PFSK-1 (cell line): Measurements from ENCODE around the gene PLD2.

ENCODE experiments used
- FOXP2 ChIP-seq: optimal IDR thresholded peaks from 2 replicates; pipeline ENCODE3; 2011; ENCODE audit warnings: borderline replicate concordance, control low read depth, inconsistent platforms; ENCODE audit not compliant: insufficient read depth; ENCODE audit errors: extremely low read length, extremely low read depth
- POLR2AphosphoS5 ChIP-seq: IDR thresholded peaks from 2 replicates; pipeline ENCODE4 v1.6.1; 2012; ENCODE audit warnings: low read depth, mild to moderate bottlenecking, control low read depth, low read length, moderate library complexity
- SIN3A ChIP-seq: IDR thresholded peaks from 2 replicates; pipeline ENCODE4 v1.6.1; 2012; ENCODE audit warnings: mild to moderate bottlenecking, low read length, moderate library complexity, borderline replicate concordance; ENCODE audit not compliant: insufficient read depth
- TAF1 ChIP-seq: IDR thresholded peaks from 2 replicates; pipeline ENCODE4 v1.6.1; 2012; ENCODE audit warnings: low read length, control low read depth, borderline replicate concordance; ENCODE audit not compliant: insufficient read depth
- TF ChIP-seq, protein P1 (sequence below), 2 experiments: IDR thresholded peaks; 2 replicates each; pipeline versions ENCODE4 v1.6.1 to v1.8.0; 2011 to 2012; ENCODE audit warnings: low read depth in 2 of 2, low read length in 2 of 2, control low read depth in 1 of 2, inconsistent platforms in 1 of 2, mild to moderate bottlenecking in 1 of 2, moderate library complexity in 1 of 2; ENCODE audit not compliant: insufficient read depth in 1 of 2

DNA sequence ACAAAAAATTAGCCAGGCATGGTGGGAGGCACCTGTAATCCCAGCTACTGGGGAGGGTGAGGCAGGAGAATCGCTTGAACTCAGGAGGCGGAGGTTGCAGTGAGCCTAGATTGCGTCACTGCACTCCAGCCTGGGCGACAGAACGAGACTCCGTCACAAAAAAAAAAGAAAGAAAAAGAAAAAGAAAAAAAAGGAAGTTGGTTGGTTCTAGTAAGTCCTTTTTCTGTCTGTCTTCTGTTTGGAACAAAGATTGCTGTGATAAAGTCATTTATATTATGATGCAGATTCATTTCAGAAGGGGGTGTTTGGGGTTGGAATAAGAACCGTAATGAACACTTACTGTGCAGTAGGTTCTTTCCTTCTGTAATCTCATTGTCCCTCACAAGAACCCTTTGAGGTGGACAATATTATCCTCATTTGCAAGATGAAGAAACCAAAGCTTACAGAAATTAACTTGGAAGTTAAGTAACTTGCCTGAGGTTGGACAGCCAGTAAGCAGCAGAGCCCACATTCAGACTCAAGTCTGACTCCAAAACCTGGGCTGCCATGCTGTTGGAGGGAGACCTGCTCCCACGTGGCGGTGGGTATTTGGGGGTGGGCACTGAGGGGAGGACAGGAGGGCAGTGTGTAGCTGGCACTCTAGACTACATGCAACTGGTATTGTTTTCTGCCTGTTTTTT is 36.5 kb downstream of the PLD2 start:
- TF ChIP-seq POLR2AphosphoS5, result no peak
- no peak for TF ChIP-seq TAF1
- TF ChIP-seq, protein P1, sequence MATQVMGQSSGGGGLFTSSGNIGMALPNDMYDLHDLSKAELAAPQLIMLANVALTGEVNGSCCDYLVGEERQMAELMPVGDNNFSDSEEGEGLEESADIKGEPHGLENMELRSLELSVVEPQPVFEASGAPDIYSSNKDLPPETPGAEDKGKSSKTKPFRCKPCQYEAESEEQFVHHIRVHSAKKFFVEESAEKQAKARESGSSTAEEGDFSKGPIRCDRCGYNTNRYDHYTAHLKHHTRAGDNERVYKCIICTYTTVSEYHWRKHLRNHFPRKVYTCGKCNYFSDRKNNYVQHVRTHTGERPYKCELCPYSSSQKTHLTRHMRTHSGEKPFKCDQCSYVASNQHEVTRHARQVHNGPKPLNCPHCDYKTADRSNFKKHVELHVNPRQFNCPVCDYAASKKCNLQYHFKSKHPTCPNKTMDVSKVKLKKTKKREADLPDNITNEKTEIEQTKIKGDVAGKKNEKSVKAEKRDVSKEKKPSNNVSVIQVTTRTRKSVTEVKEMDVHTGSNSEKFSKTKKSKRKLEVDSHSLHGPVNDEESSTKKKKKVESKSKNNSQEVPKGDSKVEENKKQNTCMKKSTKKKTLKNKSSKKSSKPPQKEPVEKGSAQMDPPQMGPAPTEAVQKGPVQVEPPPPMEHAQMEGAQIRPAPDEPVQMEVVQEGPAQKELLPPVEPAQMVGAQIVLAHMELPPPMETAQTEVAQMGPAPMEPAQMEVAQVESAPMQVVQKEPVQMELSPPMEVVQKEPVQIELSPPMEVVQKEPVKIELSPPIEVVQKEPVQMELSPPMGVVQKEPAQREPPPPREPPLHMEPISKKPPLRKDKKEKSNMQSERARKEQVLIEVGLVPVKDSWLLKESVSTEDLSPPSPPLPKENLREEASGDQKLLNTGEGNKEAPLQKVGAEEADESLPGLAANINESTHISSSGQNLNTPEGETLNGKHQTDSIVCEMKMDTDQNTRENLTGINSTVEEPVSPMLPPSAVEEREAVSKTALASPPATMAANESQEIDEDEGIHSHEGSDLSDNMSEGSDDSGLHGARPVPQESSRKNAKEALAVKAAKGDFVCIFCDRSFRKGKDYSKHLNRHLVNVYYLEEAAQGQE (IDR thresholded peaks at IDR 0.05; ENCODE audit: insufficient read depth in 1 of 2, low read depth in 2 of 2, low read length in 2 of 2), result no peak
- TF ChIP-seq FOXP2, result no peak
- no peak for TF ChIP-seq SIN3A
